NCI-H2107 treated with DMSO at 0.1 percent for 48 hours (cell line): Measurements from ENCODE around the gene OTOF.

Source experiments
- DNase-seq: peaks from one replicate; lab custom pipeline; 2025; ENCODE audit not compliant: unreplicated experiment; lab: John Stamatoyannopoulos, UW

The OTOF gene

DNA sequence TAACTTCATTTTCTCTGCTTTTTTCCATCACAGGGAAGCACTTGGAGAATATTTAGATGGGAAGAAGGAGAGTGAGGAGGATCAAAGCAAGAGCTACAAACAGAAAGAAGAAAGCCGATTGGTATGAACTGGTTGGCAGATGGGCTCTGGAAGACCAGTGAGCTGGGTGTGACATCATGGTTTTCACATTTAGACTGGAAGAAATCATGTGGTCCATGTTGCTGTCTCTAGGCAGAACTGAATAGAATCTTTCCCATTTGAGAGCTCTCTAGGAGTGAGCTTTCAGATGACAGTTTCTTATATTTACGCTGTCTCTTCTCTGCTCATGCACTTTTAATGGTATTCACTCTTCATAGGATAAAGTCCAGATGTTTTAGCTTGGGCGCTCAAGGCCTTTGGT, 63.6 kb downstream of the OTOF start:
- DNase-seq, result no peak

- DNase-seq, result no peak
These were observed 65.7 kb downstream of the OTOF start for GRCh38 chr2:26412091-26412673.

GRCh38 chr2:26411419-26411818, 66.5 kb downstream of the OTOF start:
- no peak for DNase-seq

DNA sequence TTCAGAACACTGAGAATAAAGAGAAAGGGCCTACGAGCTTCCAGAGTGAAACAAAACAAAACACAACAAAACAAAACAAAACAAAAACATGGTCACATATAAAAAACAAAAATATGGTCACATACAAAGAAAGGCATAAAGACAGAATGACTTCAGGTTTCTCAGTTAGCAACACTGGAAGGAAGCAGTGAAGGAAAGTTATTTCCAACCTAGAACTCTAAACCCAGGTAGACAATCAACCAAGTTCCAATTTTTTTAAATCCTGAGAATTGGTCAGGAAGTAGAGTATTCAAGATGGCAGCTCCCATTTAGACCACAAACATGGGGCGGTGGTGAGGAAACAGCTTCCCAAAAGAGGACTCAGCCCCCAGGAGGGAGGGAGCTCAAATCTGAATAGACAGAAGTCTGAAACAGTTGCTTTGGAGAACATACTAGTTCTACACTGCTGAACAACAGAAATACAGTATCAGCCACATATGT, 67.1 kb downstream of the OTOF start:
- DNase-seq, result no peak

- DNase-seq, result no peak
These were observed 68.1 kb downstream of the OTOF start for GRCh38 chr2:26409785-26410184.

- DNase-seq, result no peak
These were observed 70.4 kb downstream of the OTOF start for GRCh38 chr2:26407526-26407925.
